ENCODE measurements around the gene HAGH.
A peak's percentile ranks its signal among the peaks of the same experiment; 100 is the strongest.

The HAGH gene

DNA sequence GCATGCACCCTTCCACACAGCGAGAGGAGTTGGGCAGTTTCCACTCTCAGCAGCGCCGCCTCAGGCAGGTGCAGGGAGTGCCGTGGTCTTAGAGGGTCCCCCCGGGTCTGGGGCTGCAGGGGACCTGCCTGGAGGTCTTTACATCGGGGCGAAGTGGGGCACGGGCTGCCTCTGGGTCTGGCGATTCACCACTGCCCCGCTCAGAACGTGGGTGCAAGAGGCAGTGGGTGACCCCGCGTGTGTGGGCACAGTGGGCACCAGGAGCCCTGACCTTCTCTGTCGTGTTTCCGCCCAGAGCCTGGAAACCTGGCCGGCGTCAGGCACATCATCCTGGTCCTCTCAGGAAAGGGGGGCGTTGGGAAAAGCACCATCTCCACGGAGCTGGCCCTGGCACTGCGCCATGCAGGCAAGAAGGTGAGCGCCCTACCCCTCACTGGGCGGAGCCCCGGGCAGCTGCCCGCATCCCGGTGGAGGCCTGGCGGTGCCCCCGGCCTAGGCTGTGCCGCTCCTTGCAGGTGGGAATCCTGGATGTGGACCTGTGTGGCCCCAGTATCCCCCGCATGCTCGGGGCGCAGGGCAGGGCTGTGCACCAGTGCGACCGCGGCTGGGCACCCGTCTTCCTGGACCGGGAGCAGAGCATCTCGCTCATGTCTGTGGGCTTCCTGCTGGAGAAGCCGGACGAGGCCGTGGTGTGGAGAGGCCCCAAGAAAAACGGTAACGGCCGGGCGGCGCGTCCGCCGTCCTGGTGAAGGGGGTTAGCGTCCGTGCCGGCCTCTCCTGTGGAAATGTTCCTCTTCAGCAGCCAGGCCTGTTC lies 40.2 kb downstream of the HAGH start:
- DNase-seq: no peak

DNA sequence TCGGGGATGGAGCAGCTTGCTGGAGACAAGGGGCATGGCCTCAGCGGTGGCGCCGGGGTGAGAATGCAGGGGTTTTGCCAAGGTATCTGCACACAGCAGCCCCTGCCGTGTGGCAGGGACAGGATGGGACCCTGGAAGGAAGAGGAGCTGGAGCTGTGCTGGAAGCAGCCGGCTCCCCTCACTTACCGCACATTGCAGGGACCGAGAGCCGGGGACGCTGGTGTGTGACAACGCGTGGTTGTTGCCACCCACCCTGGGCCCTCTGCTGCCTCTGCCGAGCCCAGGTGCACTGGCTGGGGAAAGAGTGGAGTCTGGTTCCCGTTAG lies 40.8 kb downstream of the HAGH start:
- no peak for DNase-seq

- no peak for DNase-seq
Measured at GRCh38 chr16:1784977-1785845, 41.4 kb downstream of the HAGH start.

DNA sequence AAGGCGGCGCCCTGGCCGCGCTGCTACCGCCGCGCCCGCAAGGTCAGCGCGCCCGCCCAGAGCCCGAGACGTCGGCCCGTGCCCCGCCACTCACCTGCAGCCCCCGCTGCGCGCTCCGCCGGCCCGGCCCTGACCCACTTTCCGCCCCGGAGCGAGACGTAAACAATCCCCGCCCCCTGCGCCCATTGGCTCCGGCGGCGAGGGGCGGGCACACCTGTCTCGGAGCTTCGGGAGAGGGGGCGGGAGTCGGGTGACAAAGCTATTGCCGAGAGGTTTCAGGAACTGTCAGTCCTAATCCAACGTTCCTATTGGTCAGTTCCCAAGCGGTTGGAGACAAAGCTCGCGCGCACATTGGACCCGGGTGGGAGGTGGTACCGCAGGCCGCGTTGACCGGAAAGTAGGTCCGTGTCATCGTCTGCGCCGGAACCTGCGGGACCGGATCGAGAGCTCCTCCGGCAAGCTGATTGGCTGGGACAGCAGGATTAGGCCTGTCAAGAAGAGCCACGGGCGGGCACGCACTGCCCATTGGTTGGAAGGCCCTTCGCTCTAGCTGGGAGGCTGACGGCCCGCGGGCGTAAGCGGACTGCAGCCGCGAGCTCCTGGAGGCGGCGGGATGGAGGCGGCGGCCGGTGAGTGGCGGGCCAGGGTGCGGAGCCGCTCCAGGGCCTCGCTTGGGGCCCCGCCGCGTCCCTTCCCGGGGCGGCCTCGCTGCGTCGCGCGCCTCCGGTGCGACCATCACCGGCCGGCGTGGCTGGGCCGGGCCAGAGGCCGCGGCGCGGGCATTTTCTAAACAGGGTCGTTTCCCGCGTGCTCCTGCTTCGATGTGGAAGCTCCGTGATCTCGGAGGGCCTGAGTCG lies 44.0 kb downstream of the HAGH start, which contains the start of the genes NUBP2 and SPSB3:
Gene NUBP2, plus strand, starts transcription at position 553 of the 857 bp plus-strand sequence. Its CDS starts 61 bp downstream, at position 614.
Gene SPSB3, minus strand, starts transcription at position 164 of the 857 bp plus-strand sequence. CDS start 1,088 bp downstream, outside the sequence.
- DNase-seq: peak; percentile 98

- no peak for DNase-seq
Measured at GRCh38 chr16:1781758-1782407, 44.7 kb downstream of the HAGH start.

GRCh38 chr16:1781254-1781653 lies 45.4 kb downstream of the HAGH start:
- no peak for DNase-seq

DNA sequence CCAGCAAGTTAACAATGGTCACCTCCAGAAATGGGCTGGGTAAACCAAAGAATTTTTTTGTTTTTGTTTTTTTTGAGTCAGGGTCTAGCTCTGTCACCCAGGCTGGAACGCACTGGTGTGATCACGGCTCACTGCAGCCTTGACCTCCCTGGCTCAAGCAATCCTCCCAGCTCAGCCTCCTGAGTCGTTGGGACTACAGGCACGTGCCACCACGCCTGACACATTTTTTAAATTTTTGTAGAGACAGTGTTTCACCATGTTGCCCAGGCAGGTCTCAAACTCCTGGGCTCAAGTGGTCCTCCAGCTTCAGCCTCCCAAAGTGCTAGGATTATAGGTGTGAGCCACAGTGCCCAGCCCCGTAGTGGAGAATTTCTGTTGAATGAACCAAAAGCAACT lies 46.0 kb downstream of the HAGH start:
- no peak for DNase-seq

GRCh38 chr16:1779741-1780676 lies 46.6 kb downstream of the HAGH start:
- no peak for DNase-seq

DNA sequence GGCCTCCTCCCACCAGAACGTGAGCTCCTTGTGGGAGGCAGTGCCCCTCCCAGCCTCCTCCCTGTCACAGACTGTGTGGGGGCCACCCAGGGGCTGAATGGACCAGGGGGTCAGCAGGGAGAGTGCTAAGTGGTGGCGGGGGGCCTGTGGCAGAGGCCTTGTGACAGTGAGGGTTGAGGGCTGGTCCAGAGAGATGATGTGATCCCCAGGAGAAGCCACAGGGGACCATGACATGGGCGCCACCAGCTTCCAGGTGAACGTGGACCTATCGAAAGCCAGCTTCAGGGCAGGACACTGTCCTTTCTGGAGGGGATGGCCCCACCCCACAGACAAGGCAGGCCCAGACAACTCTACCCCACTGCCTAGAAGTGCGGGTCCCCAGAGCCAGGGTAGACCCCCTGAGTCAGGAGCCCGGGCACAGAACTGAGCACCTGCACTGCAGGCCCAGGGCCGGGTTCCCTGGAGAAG lies 47.4 kb downstream of the HAGH start:
- DNase-seq: no peak

DNA sequence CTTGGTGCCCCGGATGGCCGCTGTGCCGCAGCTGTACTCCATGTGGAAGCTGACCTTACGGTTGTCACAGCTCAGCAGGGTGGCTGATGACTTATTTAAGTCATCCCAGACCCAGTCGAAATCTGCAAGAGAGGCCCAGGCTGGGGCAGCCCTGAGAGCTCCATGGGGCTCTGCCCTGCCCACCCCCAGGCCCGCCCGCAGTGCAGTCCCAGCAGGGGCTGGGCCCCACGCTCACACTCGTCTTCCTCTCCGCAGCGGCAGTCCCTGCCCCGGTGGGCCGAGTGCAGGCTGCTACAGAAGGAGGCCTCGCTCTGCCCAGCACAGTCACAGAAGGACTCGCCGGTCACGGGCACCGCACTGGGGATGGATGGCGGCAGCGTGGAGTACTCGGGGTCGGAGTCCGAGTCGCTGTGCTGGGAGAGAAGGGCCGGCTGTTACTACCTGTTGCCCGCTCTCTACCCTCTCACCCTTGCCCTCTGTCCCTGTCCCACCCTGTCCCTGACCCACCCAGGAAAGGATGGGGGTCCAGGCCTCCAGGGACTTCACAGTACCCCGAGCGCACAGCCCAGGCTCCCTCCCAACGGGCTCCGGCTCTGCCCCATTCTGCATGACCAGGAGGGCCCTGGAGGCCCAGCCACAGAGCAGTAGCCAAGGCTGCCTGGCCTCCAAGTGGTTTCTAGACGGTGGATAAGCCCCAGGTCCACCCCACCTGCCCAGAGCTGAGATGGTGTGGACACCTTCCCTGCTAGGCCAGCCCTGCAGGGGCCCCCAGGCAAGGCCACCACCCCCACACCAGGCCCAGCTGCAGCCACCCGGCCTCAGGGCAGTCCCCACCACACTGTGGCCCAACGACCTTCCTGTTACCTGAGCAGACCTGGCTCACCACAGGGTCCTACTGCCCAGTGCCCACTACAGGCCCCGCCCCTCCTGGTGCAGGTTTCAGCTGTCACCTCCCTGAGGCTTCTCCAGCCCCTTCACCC lies 48.1 kb downstream of the HAGH start:
- no peak for DNase-seq

GRCh38 chr16:1777375-1778199 lies 49.0 kb downstream of the HAGH start:
- no peak for DNase-seq

DNA sequence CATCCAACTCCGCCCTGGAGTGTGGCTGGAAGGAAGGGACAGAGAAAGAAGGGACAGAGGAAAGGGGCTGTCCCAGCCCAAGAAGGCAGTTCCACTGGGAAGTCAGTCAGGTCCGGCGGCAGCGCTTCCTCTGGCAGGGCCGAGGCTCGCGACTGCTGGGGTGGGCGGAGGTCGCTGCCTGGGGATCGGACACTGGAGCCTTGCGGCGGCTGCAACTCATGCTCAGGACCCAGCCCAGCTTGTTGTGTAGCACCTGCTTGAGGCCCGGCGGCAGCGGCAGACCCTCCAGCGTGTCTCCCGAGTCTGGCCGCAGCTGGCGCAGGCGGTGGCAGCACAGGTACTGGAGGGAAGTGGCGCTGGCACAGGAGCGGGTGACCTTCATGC lies 49.6 kb downstream of the HAGH start:
- no peak for DNase-seq

GRCh38 chr16:1776672-1776955 lies 50.0 kb downstream of the HAGH start:
- DNase-seq: no peak

GRCh38 chr16:1775846-1776671 lies 50.6 kb downstream of the HAGH start:
- no peak for DNase-seq

- DNase-seq: no peak
Measured at GRCh38 chr16:1775006-1775845, 51.4 kb downstream of the HAGH start.

DNA sequence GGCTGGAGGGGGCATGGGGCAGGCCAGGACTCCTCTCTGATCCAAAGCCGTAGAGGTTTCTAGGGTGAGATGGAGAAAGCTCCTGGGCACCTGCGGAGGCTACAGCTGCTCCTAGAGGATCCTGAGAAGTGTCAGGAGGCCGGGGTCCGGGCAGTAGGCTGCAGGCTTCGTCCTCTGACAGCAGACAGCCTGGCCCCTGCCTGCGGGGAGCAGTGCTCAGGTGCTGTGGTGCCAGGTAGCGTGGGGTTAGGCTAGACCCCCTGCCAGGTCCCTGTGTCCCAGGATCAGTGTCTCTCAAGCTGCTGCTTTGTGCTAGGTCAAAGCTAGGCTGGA lies 52.2 kb downstream of the HAGH start:
- DNase-seq: no peak

GRCh38 chr16:1773703-1774447 lies 52.8 kb downstream of the HAGH start:
- no peak for DNase-seq
